GM19035 (cell line): Measurements from ENCODE around the gene ZNF384.

Source experiments
- ATAC-seq: cut with Tn5 transposase; IDR thresholded peaks from one replicate; pipeline ENCODE4 v1.9.1; 2021; ENCODE audit not compliant: unreplicated experiment

Gene ZNF384

GRCh38 chr12:6653987-6654386 is 35.2 kb downstream of the ZNF384 start:
- no peak for ATAC-seq

- no peak for ATAC-seq
These were observed 35.8 kb downstream of the ZNF384 start for GRCh38 chr12:6653342-6653741.

GRCh38 chr12:6652391-6652790 is 36.8 kb downstream of the ZNF384 start:
- no peak for ATAC-seq

GRCh38 chr12:6650832-6651231 is 38.3 kb downstream of the ZNF384 start:
- ATAC-seq, result no peak

- ATAC-seq, result no peak
These were observed 42.0 kb downstream of the ZNF384 start, which contains the start of gene ACRBP for GRCh38 chr12:6647083-6647604. ACRBP (minus strand) TSS chr12:6647432; CDS start chr12:6647366, 66 bp downstream.

- no peak for ATAC-seq
These were observed 42.7 kb downstream of the ZNF384 start for GRCh38 chr12:6646276-6647082.

- ATAC-seq, result no peak
These were observed 44.3 kb downstream of the ZNF384 start for GRCh38 chr12:6644903-6645302.

- no peak for ATAC-seq
These were observed 44.9 kb downstream of the ZNF384 start for GRCh38 chr12:6644257-6644596.

- ATAC-seq, result no peak
These were observed 45.5 kb downstream of the ZNF384 start for GRCh38 chr12:6643569-6644256.

GRCh38 chr12:6641131-6641530 is 48.0 kb downstream of the ZNF384 start:
- no peak for ATAC-seq

- ATAC-seq, result no peak
These were observed 48.7 kb downstream of the ZNF384 start for GRCh38 chr12:6640497-6640896.

GRCh38 chr12:6639151-6639801 is 49.9 kb downstream of the ZNF384 start:
- ATAC-seq, result no peak

GRCh38 chr12:6638305-6638704 is 50.9 kb downstream of the ZNF384 start:
- ATAC-seq, result no peak

GRCh38 chr12:6635856-6636531 is 53.2 kb downstream of the ZNF384 start, which contains the start of gene LPAR5:
LPAR5 (minus strand) TSS chr12:6635959; CDS start chr12:6621248, 14,711 bp downstream.
- ATAC-seq, result peak; percentile 43

GRCh38 chr12:6635375-6635855 is 53.8 kb downstream of the ZNF384 start:
- ATAC-seq, result peak; percentile 41

- peak; percentile 63 for ATAC-seq
These were observed 56.9 kb downstream of the ZNF384 start for GRCh38 chr12:6632026-6632983.

GRCh38 chr12:6631549-6631961 is 57.6 kb downstream of the ZNF384 start:
- no peak for ATAC-seq

- ATAC-seq, result no peak
These were observed 58.4 kb downstream of the ZNF384 start for GRCh38 chr12:6630736-6631135.

GRCh38 chr12:6627616-6628015 is 61.6 kb downstream of the ZNF384 start:
- ATAC-seq, result no peak
